DOHH2 (cell line): ENCODE results near the gene STX1A.

Experiments used
- H3F3A ChIP-seq: fragments of 200-600 bp; sonication (generic), shearing (Covaris generic); 2 replicates; pipeline ENCODE4 v1.6.0; 2016; ENCODE audit warnings: antibody characterized with exemption, mild to moderate bottlenecking; ENCODE audit not compliant: control insufficient read depth, insufficient read depth
- H3K27ac ChIP-seq: fragments of 200-600 bp; sonication (generic); 2 replicates; pipeline ENCODE4 v1.5.1; 2014; ENCODE audit warnings: low read depth, mild to moderate bottlenecking, low read length, moderate library complexity
- H3K27me3 ChIP-seq: fragments of 200-600 bp; sonication (generic); 2 replicates; pipeline ENCODE4 v1.6.1; 2014; ENCODE audit warnings: mild to moderate bottlenecking, low read length, mixed read lengths; ENCODE audit not compliant: control insufficient read depth
- H3K36me3 ChIP-seq: fragments of 200-600 bp; sonication (generic); 2 replicates; pipeline ENCODE4 v1.6.1; 2014; ENCODE audit warnings: mild to moderate bottlenecking, low read length, moderate library complexity, mixed read lengths; ENCODE audit not compliant: control insufficient read depth
- H3K4me1 ChIP-seq: fragments of 200-600 bp; sonication (generic); 2 replicates; pipeline ENCODE4 v1.6.1; 2014; ENCODE audit warnings: mild to moderate bottlenecking, low read length, mixed read lengths; ENCODE audit not compliant: control insufficient read depth
- H3K4me2 ChIP-seq: fragments of 200-600 bp; sonication (generic); 2 replicates; pipeline ENCODE4 v1.6.0; 2014; ENCODE audit warnings: mild to moderate bottlenecking, low read length, moderate library complexity
- H3K4me3 ChIP-seq: fragments of 200-600 bp; sonication (generic); 2 replicates; pipeline ENCODE4 v1.5.1; 2014; ENCODE audit warnings: mild to moderate bottlenecking, low read length, mixed read lengths
- H3K79me2 ChIP-seq: fragments of 200-600 bp; sonication (generic); 2 replicates; pipeline ENCODE4 v1.6.1; 2014; ENCODE audit warnings: mild to moderate bottlenecking, low read length, mixed read lengths; ENCODE audit not compliant: control insufficient read depth
- H3K9me2 ChIP-seq: fragments of 200-600 bp; sonication (generic); replicated peaks from 2 replicates; pipeline ENCODE4 v1.6.1; 2014; ENCODE audit warnings: mild to moderate bottlenecking, low read length, mixed read lengths; ENCODE audit not compliant: control insufficient read depth
- H3K9me3 ChIP-seq: fragments of 200-600 bp; sonication (generic); 2 replicates; pipeline ENCODE4 v1.6.1; 2014; ENCODE audit warnings: antibody characterized with exemption, low read length, mixed read lengths; ENCODE audit not compliant: control insufficient read depth, insufficient read depth
- H4K20me1 ChIP-seq: fragments of 200-600 bp; sonication (generic); 2 replicates; pipeline ENCODE4 v1.6.0; 2014; ENCODE audit warnings: low read depth, mild to moderate bottlenecking, antibody characterized with exemption, low read length, moderate library complexity; ENCODE audit not compliant: control insufficient read depth, insufficient read depth
- CTCF ChIP-seq: fragments of 200-600 bp; sonication (generic); IDR thresholded peaks from one replicate; pipeline ENCODE4 v1.5.1; 2014; ENCODE audit warnings: antibody characterized with exemption, mild to moderate bottlenecking, low read depth, low read length; ENCODE audit not compliant: poor library complexity, severe bottlenecking
- EZH2phosphoT487 ChIP-seq: fragments of 200-600 bp; sonication (generic); IDR thresholded peaks from 2 replicates; pipeline ENCODE4 v1.6.1; 2017; ENCODE audit warnings: borderline replicate concordance, mild to moderate bottlenecking, antibody characterized with exemption, low read length, moderate library complexity, mixed read lengths

The STX1A gene

GRCh38 chr7:73682745-73683055, 36.8 kb downstream of the STX1A start:
- Histone ChIP-seq H3F3A (no peaks in the 10 kb centered on the region), H3K36me3 (peaks cover 56% of the 10 kb centered on the region)

GRCh38 chr7:73681031-73681430, 38.4 kb downstream of the STX1A start:
- H3K36me3 ChIP-seq, result peaks cover 41% of the 10 kb centered on the region
- H4K20me1 ChIP-seq, result 0 out of 2 replicates have a peak, but pooled peaks cover 3% of the 10 kb centered on the region
- H3K9me3 ChIP-seq, result no peaks in the 10 kb centered on the region
- TF ChIP-seq EZH2phosphoT487 (no peak), CTCF (no peak)
- H3K4me2 ChIP-seq, result peak overlapping the region; percentile 74
- H3K27me3 ChIP-seq, result no peaks in the 10 kb centered on the region
- H3K79me2 ChIP-seq, result peaks cover 77% of the 10 kb centered on the region
- no peak overlapping the region for H3K27ac ChIP-seq
- peaks cover 26% of the 10 kb centered on the region for H3K4me1 ChIP-seq
- H3F3A ChIP-seq, result no peaks in the 10 kb centered on the region
- H3K9me2 ChIP-seq, result no peaks in the 10 kb centered on the region
- peak overlapping the region; percentile 80; the same call in 1 of the 2 replicates for H3K4me3 ChIP-seq

More at GRCh38 chr7:73682745-73683055, 36.8 kb downstream of the STX1A start:
- H3K27me3 ChIP-seq, result no peaks in the 10 kb centered on the region
- peaks cover 93% of the 10 kb centered on the region for H3K79me2 ChIP-seq
- H3K4me2 ChIP-seq, result peak overlapping the region; percentile 74
- H4K20me1 ChIP-seq, result 0 out of 2 replicates have a peak, but pooled peaks cover 3% of the 10 kb centered on the region
- peak overlapping the region; percentile 2; the same call in 1 of the 2 replicates for H3K27ac ChIP-seq
- no peaks in the 10 kb centered on the region for H3K9me3 ChIP-seq
- peak overlapping the region; percentile 80 for H3K4me3 ChIP-seq
- no peaks in the 10 kb centered on the region for H3K9me2 ChIP-seq
- no peak for TF ChIP-seq EZH2phosphoT487
- no peak for TF ChIP-seq CTCF
- H3K4me1 ChIP-seq, result peaks cover 26% of the 10 kb centered on the region

- peaks cover 26% of the 10 kb centered on the region for H3K4me1 ChIP-seq
- H3K79me2 ChIP-seq, result peaks cover 72% of the 10 kb centered on the region
- no peak overlapping the region for H3K4me3 ChIP-seq
- 0 out of 2 replicates have a peak, but pooled peaks cover 3% of the 10 kb centered on the region for H4K20me1 ChIP-seq
- H3K9me3 ChIP-seq, result no peaks in the 10 kb centered on the region
- peak overlapping the region; percentile 74; the same call in 1 of the 2 replicates for H3K4me2 ChIP-seq
- H3K9me2 ChIP-seq, result no peaks in the 10 kb centered on the region
- H3K27me3 ChIP-seq, result no peaks in the 10 kb centered on the region
- TF ChIP-seq EZH2phosphoT487, result no peak
- no peak for TF ChIP-seq CTCF
- peaks cover 4% of the 10 kb centered on the region for H3F3A ChIP-seq
- peaks cover 40% of the 10 kb centered on the region for H3K36me3 ChIP-seq
- no peak overlapping the region for H3K27ac ChIP-seq
Observed at GRCh38 chr7:73680501-73680900, 39.0 kb downstream of the STX1A start.
